Uterus (tissue), 4 donors: ENCODE measurements around the gene EPHX1. TPM values are rescaled to one million over a fixed set of nuclear protein-coding genes. Genes with fewer than 3 reads are reported as not detected.

ENCODE experiments used
- DNase-seq, 2 donors: peaks; one replicate each; pipeline ENCODE4 v3.0.0-alpha.2; 2019 to 2020
- H3K27ac ChIP-seq, 2 donors: fragments of 200-600 bp; sonication (generic); 1 replicate in 1 of 2; 2 replicates in 1 of 2; pipeline ENCODE4 v1.5.1; 2016 to 2018
- H3K27me3 ChIP-seq, 2 donors: fragments of 200-600 bp; sonication (generic); one replicate each; pipeline ENCODE4 v1.5.1; 2018 to 2019; ENCODE audit warnings: control low read depth in 1 of 2
- H3K36me3 ChIP-seq, 2 donors: fragments of 200-600 bp; sonication (generic); one replicate each; pipeline ENCODE4 v1.5.1; 2019; ENCODE audit warnings: control low read depth in 1 of 2
- H3K4me1 ChIP-seq, 2 donors: fragments of 200-600 bp; sonication (generic); one replicate each; pipeline ENCODE4 v1.5.1; 2018 to 2019; ENCODE audit warnings: control low read depth in 1 of 2
- H3K4me3 ChIP-seq, 2 donors: fragments of 200-600 bp; sonication (generic); 1 replicate in 1 of 2; 2 replicates in 1 of 2; pipeline ENCODE4 v1.5.1; 2018 to 2019; ENCODE audit warnings: mild to moderate bottlenecking in 1 of 2
- H3K9me3 ChIP-seq, 2 donors: fragments of 200-600 bp; sonication (generic); one replicate each; pipeline ENCODE4 v1.5.1; 2019; ENCODE audit warnings: control low read depth in 1 of 2
- CTCF ChIP-seq, 4 experiments: fragments of 200-600 bp in 2 of 4; fragments of 450-650 bp in 2 of 4; sonication (generic) in 2 of 4; IDR thresholded peaks; one replicate each; pipeline ENCODE4 v1.5.1; 2016 to 2019; ENCODE audit warnings: antibody characterized with exemption in 4 of 4, mild to moderate bottlenecking in 2 of 4, moderate library complexity in 1 of 4
- POLR2A ChIP-seq, 2 donors: fragments of 450-650 bp; IDR thresholded peaks; one replicate each; pipeline ENCODE4 v1.6.1; 2016; ENCODE audit warnings: antibody characterized with exemption in 2 of 2, mild to moderate bottlenecking in 1 of 2, moderate library complexity in 1 of 2
- intact Hi-C: fragments of 100-400 bp; cut with DNase I; formaldehyde crosslinking; loops from one replicate; pipeline ENCODE4 v1.15.1; 2023; ENCODE audit warnings: low total_unique reads
- total RNA-seq, 4 donors: library from RNA; depleted of rRNA in 3 of 4; stranded (reverse); fragments of >200 nt in 3 of 4; gene quantifications; one replicate each; pipeline versions ENCODE4 v1.1.0 to v1.2.4, GENCODE V29; 2014 to 2023
- donor health status: DM: yes; HTN: yes; CAD: no.

The EPHX1 gene
- total RNA-seq, 4 donors from 2014 or later: 51.2 to 156 (median 55.3) TPM

- peak overlapping the region in 1 of 2 donors; percentile 51 for H3K27ac ChIP-seq
- DNase-seq: no peak
- no peaks in the 10 kb centered on the region for H3K36me3 ChIP-seq
- no peaks in the 10 kb centered on the region for H3K9me3 ChIP-seq
- TF ChIP-seq POLR2A (IDR thresholded peaks at IDR 0.05) (no peak), CTCF (IDR thresholded peaks at IDR 0.05) (no peak)
- peaks cover 0 to 4% of the 10 kb centered on the region in 2 donors for H3K4me1 ChIP-seq
- H3K4me3 ChIP-seq: no peak overlapping the region
- no peaks in the 10 kb centered on the region for H3K27me3 ChIP-seq
- intact Hi-C loops: loop anchor here (5.0 kb wide), 1 partner anchor 39 kb away; no protein-coding TSS in a partner anchor
Measured at GRCh38 chr1:225846331-225847310, 36.7 kb downstream of the EPHX1 start.

GRCh38 chr1:225847610-225848009, 37.7 kb downstream of the EPHX1 start:
- peaks cover 0 to 4% of the 10 kb centered on the region in 2 donors for H3K4me1 ChIP-seq
- H3K9me3 ChIP-seq: no peaks in the 10 kb centered on the region
- H3K36me3 ChIP-seq: no peaks in the 10 kb centered on the region
- DNase-seq: no peak
- no peak for TF ChIP-seq CTCF (IDR thresholded peaks at IDR 0.05)
- no peak for TF ChIP-seq POLR2A (IDR thresholded peaks at IDR 0.05)
- no peak overlapping the region for H3K4me3 ChIP-seq
- no peaks in the 10 kb centered on the region for H3K27me3 ChIP-seq
- intact Hi-C loops: loop anchor here (5.0 kb wide), 1 partner anchor 40 kb away; no protein-coding TSS in a partner anchor
- peak overlapping the region in 1 of 2 donors; percentile 32 for H3K27ac ChIP-seq

GRCh38 chr1:225848030-225848955, 38.4 kb downstream of the EPHX1 start:
- Histone ChIP-seq H3K4me1 (peaks cover 0 to 4% of the 10 kb centered on the region in 2 donors), H3K36me3 (no peaks in the 10 kb centered on the region), H3K4me3 (no peak overlapping the region), H3K9me3 (no peaks in the 10 kb centered on the region), H3K27ac (peak overlapping the region; percentile 32), H3K27me3 (no peaks in the 10 kb centered on the region)
- intact Hi-C loops: loop anchor here (5.0 kb wide), 1 partner anchor 41 kb away; no protein-coding TSS in a partner anchor
- no peak for DNase-seq
- TF ChIP-seq POLR2A (IDR thresholded peaks at IDR 0.05) (no peak), CTCF (IDR thresholded peaks at IDR 0.05) (no peak)

GRCh38 chr1:225849925-225850324, 40.0 kb downstream of the EPHX1 start:
- H3K36me3 ChIP-seq: no peaks in the 10 kb centered on the region
- TF ChIP-seq POLR2A (IDR thresholded peaks at IDR 0.05) (no peak), CTCF (IDR thresholded peaks at IDR 0.05) (no peak)

More at GRCh38 chr1:225849925-225850324, 40.0 kb downstream of the EPHX1 start:
- peak; percentile 50 to 64 for DNase-seq
- intact Hi-C loops: loop anchor here (5.0 kb wide), 1 partner anchor 43 kb away; no protein-coding TSS in a partner anchor
- Histone ChIP-seq H3K9me3 (no peaks in the 10 kb centered on the region), H3K27ac (peak overlapping the region in 1 of 2 donors; percentile 77), H3K4me1 (peaks cover 0 to 4% of the 10 kb centered on the region in 2 donors), H3K27me3 (no peaks in the 10 kb centered on the region), H3K4me3 (no peak overlapping the region)
